ENCODE results near the gene PRMT1. TPM values are rescaled to one million over a fixed set of nuclear protein-coding genes. Genes with fewer than 3 reads are reported as not detected.

The PRMT1 gene
- total and polyA plus RNA-seq, 2 of the 13 experiments (the other 11 are each of a cell fraction or from before 2014, with no cell fraction given): 324 to 374 TPM

GRCh38 chr19:49665351-49666119 is 11.5 kb upstream of the PRMT1 start, which contains the start of the genes BCL2L12 and IRF3 (continued):
- TF ChIP-seq DNMT3B (CRISPR knock-in tag; conservative IDR thresholded peaks at IDR 0.05) (0 out of 2 replicates have a peak, but pooled peaks have one; percentile 28), ZNF407 (CRISPR knock-in tag; IDR thresholded peaks at IDR 0.05; ENCODE audit: not compliant biosample characterization) (peak; percentile 38), ZNF737 (CRISPR knock-in tag; IDR thresholded peaks at IDR 0.05; ENCODE audit: borderline replicate concordance) (no peak), NAIF1 (CRISPR knock-in tag; IDR thresholded peaks at IDR 0.05; ENCODE audit: borderline replicate concordance) (peak; percentile 25; the same call in 1 of the 2 replicates), ZNF138 (CRISPR knock-in tag; IDR thresholded peaks at IDR 0.05; ENCODE audit: low read depth) (no peak), ZXDC (CRISPR knock-in tag; IDR thresholded peaks at IDR 0.05) (no peak; the same call in 1 of the 2 replicates), GLMP (CRISPR knock-in tag; IDR thresholded peaks at IDR 0.05; ENCODE audit: borderline replicate concordance) (no peak), SOX6 (IDR thresholded peaks at IDR 0.05) (no peak), SOX6 (CRISPR knock-in tag; IDR thresholded peaks at IDR 0.05) (peak; percentile 31; the same call in 1 of the 2 replicates), ZBTB42 (CRISPR knock-in tag; IDR thresholded peaks at IDR 0.05) (no peak), SIX4 (CRISPR knock-in tag; IDR thresholded peaks at IDR 0.05) (no peak), HHEX (CRISPR knock-in tag; IDR thresholded peaks at IDR 0.05) (no peak), SALL1 (CRISPR knock-in tag; IDR thresholded peaks at IDR 0.05) (no peak; the same call in 1 of the 2 replicates), SETDB1 (CRISPR knock-in tag; IDR thresholded peaks at IDR 0.05; ENCODE audit: borderline replicate concordance) (no peak), MIER3 (CRISPR knock-in tag; IDR thresholded peaks at IDR 0.05; ENCODE audit: borderline replicate concordance) (no peak)
- TF ChIP-seq, protein P1, sequence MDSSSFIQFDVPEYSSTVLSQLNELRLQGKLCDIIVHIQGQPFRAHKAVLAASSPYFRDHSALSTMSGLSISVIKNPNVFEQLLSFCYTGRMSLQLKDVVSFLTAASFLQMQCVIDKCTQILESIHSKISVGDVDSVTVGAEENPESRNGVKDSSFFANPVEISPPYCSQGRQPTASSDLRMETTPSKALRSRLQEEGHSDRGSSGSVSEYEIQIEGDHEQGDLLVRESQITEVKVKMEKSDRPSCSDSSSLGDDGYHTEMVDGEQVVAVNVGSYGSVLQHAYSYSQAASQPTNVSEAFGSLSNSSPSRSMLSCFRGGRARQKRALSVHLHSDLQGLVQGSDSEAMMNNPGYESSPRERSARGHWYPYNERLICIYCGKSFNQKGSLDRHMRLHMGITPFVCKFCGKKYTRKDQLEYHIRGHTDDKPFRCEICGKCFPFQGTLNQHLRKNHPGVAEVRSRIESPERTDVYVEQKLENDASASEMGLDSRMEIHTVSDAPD (CRISPR knock-in tag; IDR thresholded peaks at IDR 0.05): no peak

All from HepG2 (cell line).